GM12873 (cell line): ENCODE results near the gene GNG2.

ENCODE experiments used
- TF ChIP-seq, protein P1 (sequence below): IDR thresholded peaks from 2 replicates; pipeline ENCODE4 v1.5.1; 2012; ENCODE audit warnings: low read depth, mild to moderate bottlenecking, moderate library complexity, low read length, control low read depth; ENCODE audit not compliant: insufficient read depth; ENCODE audit errors: missing control alignments

The GNG2 gene

GRCh38 chr14:51929166-51929565 lies 68.8 kb downstream of the GNG2 start:
- TF ChIP-seq, protein P1, sequence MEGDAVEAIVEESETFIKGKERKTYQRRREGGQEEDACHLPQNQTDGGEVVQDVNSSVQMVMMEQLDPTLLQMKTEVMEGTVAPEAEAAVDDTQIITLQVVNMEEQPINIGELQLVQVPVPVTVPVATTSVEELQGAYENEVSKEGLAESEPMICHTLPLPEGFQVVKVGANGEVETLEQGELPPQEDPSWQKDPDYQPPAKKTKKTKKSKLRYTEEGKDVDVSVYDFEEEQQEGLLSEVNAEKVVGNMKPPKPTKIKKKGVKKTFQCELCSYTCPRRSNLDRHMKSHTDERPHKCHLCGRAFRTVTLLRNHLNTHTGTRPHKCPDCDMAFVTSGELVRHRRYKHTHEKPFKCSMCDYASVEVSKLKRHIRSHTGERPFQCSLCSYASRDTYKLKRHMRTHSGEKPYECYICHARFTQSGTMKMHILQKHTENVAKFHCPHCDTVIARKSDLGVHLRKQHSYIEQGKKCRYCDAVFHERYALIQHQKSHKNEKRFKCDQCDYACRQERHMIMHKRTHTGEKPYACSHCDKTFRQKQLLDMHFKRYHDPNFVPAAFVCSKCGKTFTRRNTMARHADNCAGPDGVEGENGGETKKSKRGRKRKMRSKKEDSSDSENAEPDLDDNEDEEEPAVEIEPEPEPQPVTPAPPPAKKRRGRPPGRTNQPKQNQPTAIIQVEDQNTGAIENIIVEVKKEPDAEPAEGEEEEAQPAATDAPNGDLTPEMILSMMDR, result no peak

- TF ChIP-seq, protein P1, result no peak
Observed at GRCh38 chr14:51929910-51930682, 69.7 kb downstream of the GNG2 start.

DNA sequence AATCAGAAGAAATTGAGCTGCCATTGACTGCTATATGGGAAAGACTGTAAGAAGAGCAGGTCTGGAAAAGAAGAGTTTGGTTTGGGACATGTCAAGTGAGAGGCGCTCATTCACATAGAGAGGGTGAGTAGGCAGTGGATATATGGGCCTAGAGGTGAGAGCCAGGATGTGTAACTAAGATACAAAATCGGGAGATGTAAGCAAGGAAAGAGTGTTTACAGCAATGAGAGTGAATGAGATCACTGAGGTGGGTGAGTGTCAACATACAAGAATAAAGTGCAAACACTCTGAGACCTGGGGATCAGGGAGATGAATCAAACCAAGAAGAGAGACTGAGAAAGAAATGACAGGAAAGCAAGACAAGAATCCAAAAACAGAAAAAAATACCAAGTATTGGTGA lies 70.9 kb downstream of the GNG2 start:
- TF ChIP-seq, protein P1, result no peak

DNA sequence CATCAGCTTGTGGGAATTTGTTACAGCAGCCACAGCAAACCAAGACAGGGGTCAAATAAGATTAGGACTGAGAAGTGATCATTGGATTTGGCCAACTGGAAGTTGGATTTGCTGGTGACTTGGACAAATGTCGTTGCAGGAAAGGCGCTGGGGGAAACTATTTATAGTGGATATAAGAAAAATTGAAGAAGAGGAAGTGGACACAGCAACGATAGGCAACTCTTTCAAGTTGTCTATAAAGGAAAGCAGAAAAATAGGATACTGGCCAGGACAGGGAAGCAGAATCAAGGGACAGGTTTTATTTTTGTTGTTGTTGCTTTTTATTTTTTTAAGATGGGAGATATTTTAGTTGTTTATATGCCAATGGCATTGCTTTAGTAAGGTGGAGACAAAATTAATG lies 72.8 kb downstream of the GNG2 start:
- TF ChIP-seq, protein P1, result no peak

DNA sequence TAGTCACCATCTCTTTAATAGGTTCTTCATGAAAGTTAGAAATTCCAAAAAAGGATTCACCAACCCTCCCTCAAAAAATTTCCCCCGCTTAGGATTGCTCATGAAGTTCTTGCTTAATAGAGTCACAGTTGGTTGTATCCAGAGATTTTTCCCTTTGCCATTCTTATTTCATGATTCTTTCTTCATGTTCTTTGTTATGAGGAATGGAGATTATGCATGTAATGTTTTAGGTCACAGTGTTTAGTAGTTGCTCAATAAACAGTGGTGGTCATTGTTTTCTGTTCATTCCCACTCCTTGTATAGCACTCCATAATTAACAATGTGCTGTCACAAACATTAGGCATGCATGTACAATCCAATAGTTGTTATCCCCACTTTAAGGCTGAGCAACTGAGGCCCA lies 77.7 kb downstream of the GNG2 start:
- TF ChIP-seq, protein P1, result no peak

DNA sequence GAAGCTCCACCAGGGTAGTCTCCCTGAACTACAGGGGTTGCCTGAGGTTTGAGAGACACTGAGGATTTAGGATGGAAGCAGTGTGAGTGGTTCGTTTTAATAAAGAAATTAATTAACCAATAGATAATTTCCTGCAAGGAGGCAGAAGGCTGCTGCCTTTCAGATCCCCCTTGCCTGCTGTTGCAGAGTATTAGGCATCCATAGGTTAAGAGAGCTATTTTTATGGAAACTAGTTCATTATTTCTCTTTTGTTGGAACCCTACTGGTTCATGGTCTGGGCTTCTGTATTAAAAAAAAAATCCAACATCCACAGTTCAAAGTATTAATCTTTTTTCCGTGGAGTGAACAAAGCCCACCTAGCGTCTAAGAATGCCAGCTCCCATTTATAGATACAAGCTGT lies 78.4 kb downstream of the GNG2 start:
- TF ChIP-seq, protein P1, result no peak

- TF ChIP-seq, protein P1, result no peak
Observed at GRCh38 chr14:51939226-51939625, 78.8 kb downstream of the GNG2 start.
